Osteocyte (in vitro differentiated cells): Measurements from ENCODE around the gene ERO1B. TPM values are rescaled to one million over a fixed set of nuclear protein-coding genes. Genes with fewer than 3 reads are reported as not detected.

Experiments used
- DNase-seq: peaks from one replicate; pipeline ENCODE4 v3.0.0; 2021; ENCODE audit warnings: mixed read lengths; ENCODE audit not compliant: unreplicated experiment; ENCODE audit errors: extremely low spot score
- H3K27ac Mint-ChIP-seq: one replicate; pipeline ENCODE4 v1.8.0; 2021; ENCODE audit warnings: mild to moderate bottlenecking, mixed read lengths; ENCODE audit not compliant: unreplicated experiment
- H3K27me3 Mint-ChIP-seq: one replicate; pipeline ENCODE4 v1.8.0; 2021; ENCODE audit warnings: mixed read lengths; ENCODE audit not compliant: unreplicated experiment
- H3K36me3 Mint-ChIP-seq: one replicate; pipeline ENCODE4 v1.8.0; 2021; ENCODE audit warnings: mixed read lengths; ENCODE audit not compliant: unreplicated experiment
- H3K4me1 Mint-ChIP-seq: one replicate; pipeline ENCODE4 v1.8.0; 2021; ENCODE audit warnings: mixed read lengths; ENCODE audit not compliant: unreplicated experiment
- H3K4me3 Mint-ChIP-seq: one replicate; pipeline ENCODE4 v1.8.0; 2021; ENCODE audit warnings: mild to moderate bottlenecking, moderate library complexity, mixed read lengths; ENCODE audit not compliant: unreplicated experiment
- H3K9me3 Mint-ChIP-seq: one replicate; pipeline ENCODE4 v1.8.0; 2021; ENCODE audit warnings: mixed read lengths; ENCODE audit not compliant: unreplicated experiment
- CTCF ChIP-seq: fragments of 200-600 bp; sonication (generic); IDR thresholded peaks from 2 replicates; pipeline ENCODE4 v1.5.0; 2021; ENCODE audit warnings: antibody characterized with exemption, mild to moderate bottlenecking, moderate library complexity
- total RNA-seq: library from RNA; stranded (reverse); gene quantifications from 2 replicates; pipeline ENCODE4 v1.2.1, GENCODE V29; 2021

The ERO1B gene
- total RNA-seq, 1 donor from 2014 or later = 4.8 TPM

GRCh38 chr1:236307435-236307834, 25.7 kb upstream of the ERO1B start:
- H3K36me3 Mint-ChIP-seq = no peaks in the 10 kb centered on the region
- no peaks in the 10 kb centered on the region for H3K9me3 Mint-ChIP-seq
- H3K4me1 Mint-ChIP-seq = no peaks in the 10 kb centered on the region
- TF ChIP-seq CTCF = no peak
- no peak overlapping the region for H3K4me3 Mint-ChIP-seq
- H3K27me3 Mint-ChIP-seq = peaks cover 2% of the 10 kb centered on the region
- no peak overlapping the region for H3K27ac Mint-ChIP-seq
- no peak for DNase-seq

GRCh38 chr1:236304682-236305081, 22.9 kb upstream of the ERO1B start:
- Mint-ChIP-seq H3K36me3 (no peaks in the 10 kb centered on the region), H3K27me3 (peaks cover 2% of the 10 kb centered on the region), H3K9me3 (no peaks in the 10 kb centered on the region), H3K4me3 (no peak overlapping the region), H3K27ac (no peak overlapping the region), H3K4me1 (no peaks in the 10 kb centered on the region)
- DNase-seq = no peak
- no peak for TF ChIP-seq CTCF

- no peak for DNase-seq
- TF ChIP-seq CTCF = no peak
- Mint-ChIP-seq H3K4me1 (no peaks in the 10 kb centered on the region), H3K27ac (no peak overlapping the region), H3K36me3 (no peaks in the 10 kb centered on the region), H3K27me3 (no peaks in the 10 kb centered on the region), H3K9me3 (no peaks in the 10 kb centered on the region), H3K4me3 (no peak overlapping the region)
These were observed 21.9 kb upstream of the ERO1B start for GRCh38 chr1:236303675-236304074.

GRCh38 chr1:236302941-236303340, 21.2 kb upstream of the ERO1B start:
- no peaks in the 10 kb centered on the region for H3K4me1 Mint-ChIP-seq
- no peak for DNase-seq
- no peaks in the 10 kb centered on the region for H3K9me3 Mint-ChIP-seq
- H3K27ac Mint-ChIP-seq = no peak overlapping the region
- no peak for TF ChIP-seq CTCF
- no peaks in the 10 kb centered on the region for H3K36me3 Mint-ChIP-seq
- no peaks in the 10 kb centered on the region for H3K27me3 Mint-ChIP-seq
- no peak overlapping the region for H3K4me3 Mint-ChIP-seq

GRCh38 chr1:236301958-236302335, 20.2 kb upstream of the ERO1B start:
- Mint-ChIP-seq H3K9me3 (no peaks in the 10 kb centered on the region), H3K27me3 (peaks cover 3% of the 10 kb centered on the region), H3K4me3 (no peak overlapping the region), H3K36me3 (no peaks in the 10 kb centered on the region), H3K4me1 (no peaks in the 10 kb centered on the region), H3K27ac (no peak overlapping the region)
- DNase-seq = no peak
- TF ChIP-seq CTCF = no peak
